HTR-8/SVneo (cell line): ENCODE measurements around the gene AP3S1.
"Not testable (repeated sequence)": the region's sequence is repeated elsewhere in the genome, so short reads cannot be mapped to it uniquely, and the experiment has no call there.

Experiments
- DNase-seq: peaks from one replicate; pipeline ENCODE4 v3.0.0; 2011; ENCODE audit warnings: low spot score, mixed read lengths; ENCODE audit not compliant: insufficient read length
- FAIRE-seq: peaks from 2 replicates; lab custom pipeline; 2011; peaks lifted over from hg19 to GRCh38; lab: Jason Lieb, UNC

Gene AP3S1

DNA sequence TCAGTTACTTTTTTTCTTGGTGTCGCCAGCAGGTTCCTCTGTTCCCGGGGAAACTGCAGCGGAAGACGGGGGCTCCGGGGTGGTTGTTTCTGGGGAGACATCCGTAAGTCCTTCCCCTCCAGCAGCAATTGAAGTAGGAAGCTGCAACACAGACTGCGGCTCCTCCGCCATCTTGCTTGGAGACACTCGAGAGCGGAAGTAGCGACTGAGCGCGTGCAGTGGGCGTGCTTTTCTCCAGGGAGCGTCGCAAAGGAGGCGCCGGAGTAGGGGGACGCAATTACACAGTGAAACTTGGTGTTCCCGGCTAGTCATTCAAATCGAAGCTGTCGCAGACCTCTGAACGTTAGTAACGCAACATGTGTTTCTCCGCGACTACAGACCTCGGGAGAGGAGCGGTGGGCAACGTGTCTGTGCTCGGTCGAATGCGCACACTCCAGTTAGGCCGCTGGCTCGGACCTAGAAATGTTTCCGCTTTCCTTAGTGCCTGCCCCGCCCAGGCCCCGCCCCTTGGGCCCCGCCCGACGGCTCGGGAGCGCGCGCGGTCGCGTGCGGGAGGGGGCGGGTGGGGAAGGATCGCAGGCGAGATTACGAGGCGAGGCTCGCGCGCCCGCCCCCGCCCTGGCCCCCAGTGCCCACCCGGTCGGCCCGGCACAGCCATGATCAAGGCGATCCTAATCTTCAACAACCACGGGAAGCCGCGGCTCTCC lies at the start of gene AP3S1, which contains the start of gene ATG12:
Gene AP3S1 (plus strand): TSS at position 554 of the 707 bp plus-strand sequence. CDS start 103 bp downstream, at position 657.
Gene ATG12 (minus strand): TSS at position 184 of the 707 bp plus-strand sequence. CDS start 13 bp downstream, at position 171.
- peak; percentile 74 for FAIRE-seq
- peak; percentile 79 for DNase-seq

DNA sequence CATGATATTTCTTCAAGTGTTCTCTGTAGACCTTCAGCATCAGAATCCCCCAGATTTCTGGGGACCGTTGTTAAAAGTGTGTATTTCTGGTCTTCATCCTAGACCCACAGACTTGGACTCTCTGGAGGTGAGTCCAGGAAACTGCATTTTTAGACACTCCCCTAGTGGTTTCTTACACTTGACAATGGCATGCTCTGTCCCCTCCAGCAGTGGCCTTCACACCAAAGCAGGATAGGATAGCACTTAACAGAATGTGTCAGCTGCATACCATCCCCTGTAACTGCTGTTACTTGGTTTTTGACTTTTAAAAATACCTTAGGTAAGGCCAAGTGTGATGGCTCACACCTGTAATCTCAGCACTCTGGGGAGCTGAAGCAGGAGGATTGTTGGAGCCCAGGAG lies 46.0 kb upstream of the AP3S1 start:
- DNase-seq (no peak), FAIRE-seq (no peak)

DNA sequence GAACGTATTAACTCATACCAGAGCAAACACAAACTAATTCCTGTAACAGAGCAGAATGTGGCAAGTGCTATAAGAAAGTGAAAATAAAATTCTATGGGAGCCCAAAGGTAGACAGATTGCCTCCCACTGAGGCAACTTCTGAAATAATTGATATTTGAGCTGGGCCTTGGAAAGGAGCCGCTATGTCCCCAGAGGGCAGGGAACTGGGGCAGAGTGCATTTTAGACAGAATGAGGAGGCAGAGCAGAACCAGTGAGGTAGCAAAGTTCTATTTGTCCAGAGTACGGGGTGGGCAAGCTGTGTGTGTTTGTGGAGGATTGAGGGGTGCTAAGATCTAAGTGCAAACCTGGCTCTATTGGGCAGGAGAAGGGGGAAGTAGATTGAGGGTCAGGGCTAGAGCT lies 45.1 kb upstream of the AP3S1 start:
- DNase-seq (no peak), FAIRE-seq (no peak)

DNA sequence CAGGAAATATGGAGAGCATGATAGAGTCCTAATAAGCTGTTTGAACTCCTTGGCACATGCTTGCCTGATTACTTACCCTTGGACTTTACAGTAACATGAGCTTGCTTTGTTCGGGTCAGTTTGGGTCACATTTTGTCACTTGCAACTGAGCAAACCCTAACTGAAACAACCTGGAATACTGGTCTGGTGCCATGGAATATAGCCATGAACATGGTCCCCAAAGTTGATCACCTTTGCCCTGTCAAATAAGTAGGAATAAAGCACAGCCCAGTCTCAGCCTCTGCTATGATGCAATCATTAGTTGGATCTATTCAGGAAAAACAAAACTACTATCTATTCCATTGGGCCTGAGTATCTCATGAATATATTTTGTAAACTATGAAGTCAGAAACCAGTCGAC lies 43.5 kb upstream of the AP3S1 start:
- DNase-seq (no peak), FAIRE-seq (no peak)

DNA sequence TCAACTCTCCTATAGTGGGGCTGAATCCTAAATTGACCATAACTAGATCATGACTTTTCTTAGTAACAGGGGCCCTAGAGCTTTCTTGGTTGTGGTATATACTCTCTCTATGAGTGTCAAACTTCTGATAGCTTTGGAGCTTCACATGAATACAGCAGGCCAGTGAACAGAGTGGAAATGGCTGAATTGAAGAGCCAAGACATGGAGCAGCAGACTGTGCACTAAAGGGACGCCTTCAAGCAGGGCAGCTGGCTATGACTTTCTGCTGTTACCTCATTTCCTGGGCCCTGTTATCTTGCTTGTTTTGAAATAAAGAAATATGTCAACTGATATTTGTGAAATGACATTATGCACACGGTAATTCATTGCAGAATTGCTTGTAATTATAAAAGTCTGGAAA lies 41.6 kb upstream of the AP3S1 start:
- DNase-seq (no peak), FAIRE-seq (no peak)

DNA sequence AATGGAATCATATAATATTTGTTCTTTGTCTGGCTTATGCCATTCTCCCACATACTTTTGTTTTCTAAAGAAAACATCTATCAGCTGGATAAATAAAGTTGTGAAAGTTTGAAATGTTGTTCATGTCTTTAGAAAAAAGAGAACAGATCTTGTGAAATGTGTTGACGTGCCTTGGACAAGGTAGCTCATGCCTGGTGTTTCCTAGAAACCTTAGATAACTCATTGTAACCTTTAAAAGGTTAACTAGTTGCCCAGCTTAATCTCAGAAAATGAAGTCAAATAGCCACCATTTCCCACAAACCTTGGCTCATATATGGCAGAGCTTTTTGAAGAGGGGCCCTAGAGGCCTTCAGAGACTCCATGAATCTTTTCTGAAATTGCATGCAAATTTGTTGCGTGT lies 40.6 kb upstream of the AP3S1 start:
- FAIRE-seq (no peak), DNase-seq (no peak)

DNA sequence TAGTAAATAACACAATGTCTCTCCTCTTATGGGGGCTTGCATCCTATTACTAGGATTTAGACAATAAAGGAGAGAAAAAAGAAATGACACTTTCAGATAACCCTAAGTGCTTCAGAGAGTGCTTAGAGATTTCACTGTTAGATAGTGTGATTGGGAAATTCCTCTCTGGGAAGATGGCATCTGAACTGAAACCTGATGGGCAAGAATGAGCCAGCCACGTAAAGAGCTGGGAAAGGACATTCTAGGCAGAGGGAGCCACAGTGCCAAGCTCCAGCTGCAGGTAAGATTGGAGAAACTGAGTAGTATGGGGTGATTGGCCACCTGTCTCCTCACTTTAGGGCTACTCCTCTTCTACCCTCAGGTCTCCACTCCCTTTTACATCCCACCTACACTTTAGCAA lies 39.8 kb upstream of the AP3S1 start:
- DNase-seq (no peak), FAIRE-seq (no peak)

DNA sequence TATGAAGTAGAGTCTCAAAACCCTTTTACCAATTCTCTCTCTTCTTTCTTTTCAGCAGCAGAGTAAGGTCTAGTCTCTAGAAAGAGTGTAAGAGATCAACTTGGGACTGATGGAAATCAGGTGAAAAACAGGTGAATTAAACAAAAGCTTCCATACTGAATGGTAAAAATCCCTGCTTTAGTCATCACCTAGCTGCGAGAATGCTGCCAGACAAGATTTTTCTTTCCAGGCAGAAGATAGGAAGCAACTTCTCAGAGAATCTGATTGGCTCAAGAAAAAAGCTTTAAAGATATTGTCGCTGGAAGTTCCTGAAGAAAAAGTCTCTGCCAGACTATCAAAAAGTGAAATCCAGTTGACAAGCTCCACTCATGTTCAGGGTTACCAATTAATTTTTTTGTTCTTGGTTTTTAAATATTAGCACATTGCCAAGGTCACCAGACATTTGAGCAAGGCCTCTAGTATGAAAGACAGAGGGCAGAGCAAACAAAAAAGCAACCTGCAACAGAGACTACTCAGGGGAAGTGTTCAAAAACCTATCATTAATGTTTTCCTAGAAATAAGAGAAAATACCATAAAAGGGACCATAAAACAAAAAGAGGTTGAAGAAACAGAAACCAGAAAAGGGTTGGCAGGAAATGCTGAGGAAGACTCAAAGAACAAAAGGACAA lies 34.6 kb upstream of the AP3S1 start:
- no peak for FAIRE-seq

DNA sequence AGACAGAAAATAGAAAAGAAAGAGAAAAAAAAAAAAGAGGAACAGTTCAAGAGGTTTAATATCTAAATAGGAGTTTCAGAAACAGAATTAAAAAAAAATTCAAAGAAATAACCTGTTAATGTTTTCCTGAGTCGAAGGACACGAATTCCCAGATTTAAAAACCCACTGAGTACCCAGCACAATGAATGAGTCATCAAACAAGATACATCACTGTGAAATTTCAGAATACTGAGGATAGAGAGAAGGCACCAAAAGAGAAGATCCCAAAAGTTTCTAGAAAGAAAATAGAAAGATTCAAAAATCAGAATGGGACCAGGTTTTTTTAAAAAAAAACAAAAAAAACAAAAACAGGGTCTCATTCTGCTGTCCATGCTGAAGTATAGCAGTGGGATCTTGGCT lies 34.1 kb upstream of the AP3S1 start:
- DNase-seq (no peak), FAIRE-seq (no peak)

More for the DNA sequence above, 34.6 kb upstream of the AP3S1 start:
- DNase-seq, result no peak

DNA sequence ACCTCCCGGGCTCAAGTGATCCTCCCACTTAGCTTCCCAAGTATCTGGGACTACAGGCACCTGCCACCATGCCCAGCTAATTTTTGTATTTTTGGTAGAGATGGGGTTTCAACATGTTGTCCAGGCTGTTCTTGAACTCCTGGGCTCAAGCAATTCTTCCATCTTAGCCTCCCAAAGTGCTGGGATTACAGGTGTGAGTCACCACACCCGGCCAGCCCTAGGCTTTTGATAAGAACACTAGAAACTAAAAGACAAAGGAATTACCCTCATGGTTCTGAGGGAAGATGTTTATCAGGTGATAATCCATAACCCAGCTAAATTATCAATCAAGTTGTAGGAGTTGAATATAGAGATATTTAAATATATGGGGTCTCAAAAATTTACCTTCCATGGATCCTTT lies 33.7 kb upstream of the AP3S1 start:
- not testable (repeated sequence) for FAIRE-seq, DNase-seq

DNA sequence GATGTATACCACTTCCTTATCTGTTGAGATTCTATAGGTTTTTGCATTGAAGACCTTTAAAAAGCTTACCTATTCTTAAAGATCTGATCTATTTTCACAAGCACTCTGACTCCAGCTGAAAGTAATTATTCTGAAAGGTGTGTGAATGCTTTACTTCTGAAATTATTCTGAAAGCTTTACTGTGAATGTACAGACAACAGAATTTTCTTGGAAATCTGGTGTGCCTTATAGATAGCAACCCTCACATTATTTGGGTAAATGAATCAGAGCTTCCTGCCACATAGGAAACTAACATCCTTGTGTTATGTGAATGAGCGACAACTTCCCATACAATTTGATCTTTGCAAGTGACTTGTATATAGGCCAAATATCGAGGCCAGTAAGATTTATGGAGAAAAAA lies 31.8 kb upstream of the AP3S1 start:
- no peak for FAIRE-seq

DNA sequence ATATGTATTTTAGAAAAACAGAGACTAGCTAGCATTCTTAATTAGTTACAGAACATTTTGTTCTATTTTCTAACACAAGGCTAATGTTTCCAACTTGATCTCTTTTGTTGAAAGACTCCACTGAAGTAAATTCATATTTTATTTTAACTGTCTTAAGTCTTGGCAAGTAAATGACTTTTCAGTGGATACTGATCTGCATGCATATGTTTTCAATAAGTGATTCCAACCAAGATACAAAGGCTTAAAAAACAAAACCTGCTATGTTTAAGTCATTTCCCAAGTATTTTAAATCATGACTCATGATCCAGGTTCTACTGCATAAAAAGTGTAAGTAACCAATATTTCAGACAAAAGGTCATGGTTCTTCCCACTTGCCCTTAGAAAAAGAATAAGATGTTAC lies 31.0 kb upstream of the AP3S1 start:
- FAIRE-seq (no peak), DNase-seq (no peak)

More for the DNA sequence above, 31.8 kb upstream of the AP3S1 start:
- no peak for DNase-seq

DNA sequence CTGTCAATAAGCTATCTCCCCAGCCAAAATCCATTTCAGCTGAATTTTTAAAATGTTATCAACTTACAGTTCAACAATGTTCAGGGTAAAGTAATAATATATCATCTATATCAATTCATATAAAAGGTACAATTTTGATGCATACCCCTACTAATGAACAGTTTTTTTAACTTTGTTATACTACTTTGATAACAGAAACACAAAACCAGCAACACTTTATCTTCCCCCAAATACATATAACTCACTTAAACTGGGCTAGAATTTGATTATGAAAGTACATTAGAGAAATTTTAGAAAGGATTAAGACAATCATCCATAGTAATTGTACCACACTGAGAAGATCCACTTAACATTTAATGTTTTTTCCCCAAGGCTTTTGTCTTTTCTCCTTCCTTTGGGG lies 30.3 kb upstream of the AP3S1 start:
- FAIRE-seq, result no peak

DNA sequence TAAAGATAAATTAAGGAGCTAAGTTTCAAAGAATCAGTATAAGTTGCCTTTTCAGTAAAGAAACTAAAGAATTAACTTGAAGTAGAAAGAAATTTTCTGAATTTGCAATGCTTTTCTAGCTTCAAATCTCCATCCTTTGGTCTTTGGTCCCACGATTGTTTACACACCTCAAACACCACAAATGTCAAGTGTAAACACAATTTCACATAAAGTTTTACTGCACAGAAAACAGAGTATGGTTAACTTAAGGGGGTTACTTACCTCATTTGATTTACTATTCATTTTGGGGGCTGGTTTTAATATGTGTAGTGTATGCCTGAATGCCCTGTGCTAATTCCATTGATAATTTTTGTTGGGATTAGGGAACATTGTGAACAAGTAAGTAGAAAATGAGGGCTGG lies 29.4 kb upstream of the AP3S1 start:
- FAIRE-seq, result no peak

More for the DNA sequence above, 30.3 kb upstream of the AP3S1 start:
- DNase-seq, result no peak

DNA sequence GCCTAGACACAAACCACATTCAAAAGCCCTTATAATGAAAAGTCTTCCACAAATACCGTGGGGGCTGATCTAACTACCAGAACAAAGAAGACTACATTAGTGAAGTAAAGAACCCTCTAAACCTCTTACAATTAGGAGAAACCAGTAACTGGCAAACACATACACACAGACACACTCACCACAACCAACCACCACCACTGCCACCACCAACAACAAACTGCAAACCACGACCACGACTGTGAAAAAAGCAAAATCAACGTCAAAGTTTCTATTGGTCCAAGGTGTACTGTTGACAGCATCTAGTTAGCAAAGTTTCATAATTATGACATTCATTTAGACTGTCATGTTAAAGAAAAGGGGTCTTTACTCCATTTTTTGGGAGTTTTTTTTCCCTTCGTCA lies 28.0 kb upstream of the AP3S1 start:
- FAIRE-seq (no peak), DNase-seq (no peak)

More for the DNA sequence above, 29.4 kb upstream of the AP3S1 start:
- DNase-seq, result no peak

DNA sequence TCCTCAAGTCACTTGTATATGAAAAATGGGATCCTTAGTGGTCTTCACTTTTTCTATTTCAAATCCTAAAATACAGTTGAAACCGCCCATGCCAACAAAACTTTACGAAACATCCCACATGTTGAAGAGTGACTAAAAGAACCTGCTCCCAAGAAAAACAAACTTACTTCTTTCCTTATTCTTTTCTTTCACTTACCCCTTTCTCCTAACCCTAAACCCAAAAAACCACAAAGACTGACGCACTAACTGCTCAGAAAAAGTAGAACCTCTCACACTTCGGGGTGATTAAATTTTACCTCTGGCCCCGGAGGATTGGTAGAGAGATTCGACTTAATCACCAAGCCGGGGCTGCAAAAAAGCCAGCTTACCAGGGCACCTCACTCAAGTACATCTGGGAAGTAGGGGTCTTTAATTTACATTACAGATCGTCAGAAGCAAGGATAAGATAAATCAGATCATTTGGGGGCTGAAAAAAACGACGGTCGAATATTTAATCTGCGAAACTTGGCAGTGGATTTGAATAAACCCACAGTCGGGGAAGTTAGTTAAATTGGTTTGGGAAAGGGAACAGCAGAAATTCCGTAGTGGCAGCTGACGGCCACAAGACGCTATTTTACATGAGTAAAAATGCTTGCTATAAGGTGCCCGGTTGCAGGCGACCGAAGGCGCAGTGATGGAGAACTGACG lies 26.6 kb upstream of the AP3S1 start:
- FAIRE-seq (no peak), DNase-seq (no peak)

DNA sequence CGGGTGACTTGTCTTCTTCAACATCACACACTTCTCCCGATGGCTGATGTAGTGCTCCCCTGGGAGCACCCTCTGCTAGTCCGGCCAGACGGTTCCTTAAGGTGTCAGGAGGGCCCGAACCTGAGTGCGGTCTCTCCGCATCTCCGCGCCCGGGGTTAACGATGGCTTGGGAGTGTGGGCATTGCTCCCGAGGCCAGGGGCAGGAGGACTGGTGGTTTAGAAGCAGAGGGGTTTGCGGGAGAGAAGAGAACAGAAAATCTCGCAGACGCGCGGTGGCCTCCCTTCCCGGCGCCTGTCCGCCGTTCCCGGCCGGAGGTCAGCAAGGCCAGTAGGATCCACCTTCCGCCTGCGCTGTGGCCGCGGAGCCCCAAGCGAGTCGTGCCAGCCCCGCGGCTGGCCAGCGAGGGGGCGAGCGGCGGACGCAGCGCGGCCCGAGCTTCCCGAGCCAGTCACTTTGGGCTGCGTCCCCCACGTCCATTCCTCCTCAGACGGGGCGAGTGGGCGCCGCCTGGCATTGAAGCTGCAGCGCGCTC lies 26.0 kb upstream of the AP3S1 start:
- no peak for FAIRE-seq
- peak; percentile 12 for DNase-seq

DNA sequence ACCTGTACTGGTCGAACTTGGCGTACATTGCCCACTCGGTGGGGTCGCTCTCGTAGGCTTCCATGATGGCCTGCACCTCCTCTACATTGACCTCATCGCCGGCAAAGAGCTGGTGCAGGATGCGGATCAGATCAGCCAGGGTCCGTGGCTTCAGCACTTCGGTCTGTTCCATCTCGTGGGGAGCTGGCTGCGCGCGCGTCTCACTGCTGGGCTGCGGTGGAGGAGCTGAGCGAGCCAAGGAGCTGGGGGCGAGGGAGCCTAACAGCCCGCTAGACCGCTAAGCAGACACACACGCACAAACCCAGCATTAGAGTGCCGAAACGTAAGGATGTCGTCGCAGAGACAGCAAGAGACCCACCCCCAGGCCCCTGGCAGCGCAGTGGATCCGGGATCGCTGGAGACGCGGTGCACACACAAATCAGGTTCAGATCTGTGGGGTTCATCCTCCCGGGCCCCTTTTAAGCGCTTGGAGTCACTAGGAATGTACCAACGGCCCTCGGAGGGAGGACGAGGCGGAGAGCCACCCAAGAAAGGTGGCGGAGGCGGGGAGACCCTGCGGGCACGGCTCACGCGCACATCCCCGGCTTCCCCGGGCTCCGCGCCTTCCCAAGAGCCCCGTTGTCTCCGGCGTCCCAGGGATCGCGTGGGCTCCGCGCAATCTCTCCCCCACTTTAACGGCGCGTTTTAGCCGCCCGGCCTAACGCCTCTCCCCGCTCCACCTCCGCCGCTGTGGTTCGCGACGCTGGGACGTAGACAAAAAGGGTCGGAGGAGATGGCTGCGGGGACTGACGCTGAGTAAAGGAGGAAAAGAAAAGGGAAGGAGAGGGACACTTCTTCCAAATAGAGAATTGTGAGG lies 25.3 kb upstream of the AP3S1 start, which contains the start of gene CDO1:
Gene CDO1 (minus strand): TSS at position 434 of the 856 bp plus-strand sequence. CDS start 262 bp downstream, at position 172.
- DNase-seq (peak; percentile 59), FAIRE-seq (peak; percentile 75)

DNA sequence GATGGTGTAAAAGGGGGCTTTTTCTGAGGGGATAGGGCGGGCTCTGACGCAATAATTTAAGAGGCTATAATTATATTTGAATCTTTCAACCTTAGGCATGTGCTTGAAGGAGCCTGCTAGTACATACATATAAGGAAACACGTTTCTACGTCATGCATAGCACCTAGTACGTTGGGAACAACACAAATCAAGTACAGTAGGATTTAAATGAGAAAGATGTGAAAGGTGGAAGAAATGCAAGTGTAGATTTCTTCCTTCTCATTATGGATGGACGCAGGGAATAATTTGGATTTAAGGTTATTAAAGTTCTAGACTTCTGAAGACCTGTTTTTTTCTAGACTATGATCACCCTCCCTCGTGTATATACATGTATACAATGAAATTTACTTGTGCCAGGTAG lies 24.3 kb upstream of the AP3S1 start:
- DNase-seq (no peak), FAIRE-seq (no peak)

DNA sequence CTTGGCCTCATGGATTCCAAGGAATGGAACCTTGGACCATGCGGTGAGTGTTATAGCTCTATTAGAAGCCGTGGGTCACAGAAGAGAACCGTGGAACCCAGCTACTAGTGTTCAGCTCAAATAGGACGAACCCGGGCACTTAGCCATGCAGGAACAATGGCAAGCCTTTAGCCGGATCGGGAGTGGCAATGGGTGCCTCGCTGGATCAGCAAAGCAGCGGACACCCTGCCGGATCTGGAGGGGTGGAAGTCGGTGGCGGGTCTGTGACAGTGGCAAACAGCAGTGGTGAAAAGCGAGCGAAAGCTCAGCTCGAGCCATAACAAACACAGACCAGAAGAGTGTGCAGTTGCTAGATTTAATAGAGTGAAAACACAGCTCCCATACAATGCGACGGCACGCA lies 22.9 kb upstream of the AP3S1 start:
- FAIRE-seq (no peak), DNase-seq (no peak)
